IPS-NIHi7 (cell line): ENCODE measurements around the gene R3HCC1L.
A peak's percentile ranks its signal among the peaks of the same experiment; 100 is the strongest.
"Not testable (repeated sequence)": the region's sequence is repeated elsewhere in the genome, so short reads cannot be mapped to it uniquely, and the experiment has no call there.

ENCODE experiments used
- DNase-seq: peaks from one replicate; pipeline ENCODE4 v3.0.0; 2012; ENCODE audit warnings: mixed read lengths; ENCODE audit errors: extremely low spot score

Gene R3HCC1L

DNA sequence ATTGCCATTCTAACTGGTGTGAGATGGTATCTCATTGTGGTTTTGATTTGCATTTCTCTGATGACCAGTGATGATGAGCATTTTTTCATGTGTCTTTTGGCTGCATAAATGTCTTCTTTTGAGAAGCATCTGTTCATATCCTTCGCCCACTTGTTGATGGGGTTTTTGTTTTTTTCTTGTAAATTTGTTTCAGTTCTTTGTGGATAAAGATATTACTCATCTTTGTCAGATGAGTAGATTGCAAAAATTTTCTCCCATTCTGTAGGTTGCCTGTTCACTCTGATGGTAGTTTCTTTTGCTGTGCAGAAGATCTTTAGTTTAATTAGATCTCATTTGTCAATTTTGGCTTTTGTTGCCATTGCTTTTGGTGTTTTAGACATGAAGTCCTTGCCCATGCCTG lies 93.8 kb downstream of the R3HCC1L start:
- not testable (repeated sequence) for DNase-seq

DNA sequence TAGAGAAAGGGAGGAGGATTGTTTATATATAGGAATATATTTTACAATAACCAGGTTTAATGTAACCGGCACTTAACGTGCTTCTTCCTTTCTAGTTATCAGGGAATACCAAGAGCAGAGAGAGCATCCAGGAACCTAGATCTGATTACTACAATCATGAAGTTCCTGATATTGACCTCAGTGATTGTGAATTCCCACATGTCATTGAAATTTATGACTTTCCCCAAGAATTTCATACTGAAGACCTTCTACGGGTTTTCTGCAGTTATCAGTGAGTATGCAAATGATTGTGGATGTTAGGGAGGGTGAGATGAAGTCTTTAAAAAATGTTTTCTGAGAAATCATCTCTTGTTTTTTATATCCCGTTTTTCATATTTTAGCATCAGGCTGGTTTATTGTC lies 97.0 kb downstream of the R3HCC1L start:
- DNase-seq: no peak

DNA sequence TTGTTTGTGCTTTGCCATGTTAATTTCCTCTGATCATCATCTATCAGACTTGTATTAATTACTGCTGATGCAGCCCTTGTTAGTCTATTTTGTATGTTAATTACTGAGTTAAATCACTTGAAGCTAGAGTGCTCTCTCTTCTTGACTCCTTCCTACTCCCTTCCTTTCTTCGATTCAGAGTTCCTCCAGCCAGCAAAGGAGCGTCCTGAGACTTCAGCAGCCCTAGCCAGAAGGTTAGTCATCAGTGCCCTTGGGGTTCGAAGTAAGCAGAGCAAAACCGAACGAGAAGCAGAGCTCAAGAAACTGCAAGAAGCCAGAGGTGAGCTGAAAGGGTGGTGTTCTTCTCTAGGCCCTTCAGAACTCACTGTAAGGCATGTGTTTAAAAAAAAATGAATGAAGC lies 101.4 kb downstream of the R3HCC1L start:
- DNase-seq: no peak

GRCh38 chr10:98236862-98237261 lies 102.4 kb downstream of the R3HCC1L start:
- no peak for DNase-seq

- no peak for DNase-seq
These were observed 103.9 kb downstream of the R3HCC1L start for GRCh38 chr10:98238391-98238790.

DNA sequence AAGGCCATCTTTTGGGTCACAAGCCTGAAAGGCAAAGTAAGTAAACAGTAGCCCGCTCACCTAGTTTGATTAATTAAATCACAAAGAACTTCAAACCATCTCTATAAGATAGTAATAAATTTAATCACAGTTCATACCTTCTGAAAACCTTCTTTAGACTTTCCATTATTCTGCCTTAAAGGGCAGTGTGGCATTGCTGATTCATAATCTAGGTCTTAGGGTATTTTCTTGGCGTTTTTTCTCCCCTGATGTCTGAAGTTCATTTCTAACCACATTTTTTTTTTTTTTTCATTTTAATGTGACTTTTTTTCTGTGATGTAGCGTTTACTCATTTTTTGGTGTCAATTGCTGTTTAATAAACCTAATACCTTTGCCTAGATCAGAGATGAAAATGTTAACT lies 106.1 kb downstream of the R3HCC1L start:
- DNase-seq: no peak

GRCh38 chr10:98242823-98243222 lies 108.4 kb downstream of the R3HCC1L start:
- DNase-seq: peak; percentile 28

- no peak for DNase-seq
These were observed 109.7 kb downstream of the R3HCC1L start for GRCh38 chr10:98244141-98244540.

- no peak for DNase-seq
These were observed 110.1 kb downstream of the R3HCC1L start for GRCh38 chr10:98244586-98244985.

DNA sequence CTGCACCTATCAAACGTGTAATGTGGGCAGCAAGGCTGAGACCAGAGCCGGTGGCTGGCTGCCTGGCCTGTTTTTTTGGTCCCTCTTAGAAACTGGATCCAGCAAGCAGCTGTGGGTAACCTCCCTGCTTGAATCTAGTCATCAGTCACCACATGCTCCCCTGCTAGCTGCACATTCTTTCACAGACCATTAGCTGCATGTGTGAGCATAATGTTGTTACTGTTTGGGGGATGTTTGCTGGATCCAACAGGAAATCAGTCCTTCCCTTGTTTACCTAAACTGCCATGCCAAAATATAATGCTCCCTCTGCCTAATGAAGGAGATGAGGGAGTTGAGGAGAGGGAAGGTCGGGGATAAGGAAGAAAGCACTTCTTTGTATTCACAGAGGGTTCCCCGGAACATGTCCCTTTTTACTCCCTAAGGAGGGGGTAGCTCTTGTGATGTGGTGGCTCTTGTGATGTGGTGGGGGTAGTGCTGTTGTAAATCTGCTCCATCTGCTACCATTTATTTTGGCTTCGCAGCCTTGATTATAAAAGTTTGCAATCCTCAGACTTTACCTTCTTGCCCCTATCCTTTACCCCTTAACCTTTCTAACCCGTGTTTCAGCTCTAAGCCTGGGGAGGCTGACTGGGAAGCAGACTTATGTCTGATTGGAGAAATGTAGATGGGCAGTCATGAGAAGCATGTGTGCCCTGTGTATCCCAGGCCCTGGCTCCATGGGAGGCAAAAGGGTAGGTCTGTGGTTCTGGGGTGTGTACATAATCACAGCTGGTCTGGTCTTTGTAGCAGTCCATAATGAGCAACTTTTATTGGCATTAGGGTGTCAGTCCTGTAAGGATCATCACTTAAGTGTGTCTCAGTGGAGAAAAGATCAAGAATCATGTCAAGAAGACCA lies 112.7 kb downstream of the R3HCC1L start:
- DNase-seq: no peak

- no peak for DNase-seq
These were observed 113.6 kb downstream of the R3HCC1L start for GRCh38 chr10:98248018-98248417.

GRCh38 chr10:98249134-98249533 lies 114.7 kb downstream of the R3HCC1L start:
- no peak for DNase-seq

DNA sequence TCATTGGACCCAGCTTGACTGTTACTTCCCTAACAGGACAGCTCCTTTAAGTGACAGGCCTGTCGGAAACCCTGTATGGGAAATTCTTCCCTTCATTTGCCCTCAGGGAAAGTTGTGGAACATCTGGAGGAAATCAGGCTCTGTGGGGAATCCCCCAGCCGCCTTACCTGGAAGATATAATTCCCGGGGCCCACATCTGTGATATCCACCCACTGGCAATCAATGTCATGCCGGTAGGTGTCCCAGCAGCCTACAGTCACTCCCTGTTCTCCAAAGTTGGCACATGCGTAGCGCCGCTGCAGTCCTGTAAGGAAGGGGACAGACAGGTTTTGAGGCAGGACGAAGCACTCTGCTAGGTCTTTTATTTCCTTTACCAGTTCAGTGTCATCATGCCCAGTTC lies 116.9 kb downstream of the R3HCC1L start:
- DNase-seq: no peak

DNA sequence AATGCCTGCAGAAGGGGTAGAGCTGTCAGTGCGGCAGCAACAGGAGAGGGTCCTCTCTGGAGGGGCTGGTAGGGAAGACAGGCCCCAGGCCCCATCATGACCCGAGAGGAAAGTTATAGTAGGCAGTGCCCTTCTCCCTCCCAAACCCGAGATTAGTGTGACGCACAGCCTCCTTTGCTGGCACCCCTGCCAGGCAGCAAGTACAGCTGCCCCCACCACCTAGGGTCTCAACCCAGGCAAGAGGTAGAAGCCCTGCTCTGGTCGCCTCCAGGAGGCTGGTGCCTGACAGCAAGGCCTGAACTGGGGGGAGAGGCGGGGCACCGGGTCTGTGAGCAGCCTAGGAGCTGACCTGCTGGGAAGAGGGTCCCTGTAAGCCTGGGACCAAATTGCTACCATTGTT lies 118.0 kb downstream of the R3HCC1L start:
- no peak for DNase-seq

DNA sequence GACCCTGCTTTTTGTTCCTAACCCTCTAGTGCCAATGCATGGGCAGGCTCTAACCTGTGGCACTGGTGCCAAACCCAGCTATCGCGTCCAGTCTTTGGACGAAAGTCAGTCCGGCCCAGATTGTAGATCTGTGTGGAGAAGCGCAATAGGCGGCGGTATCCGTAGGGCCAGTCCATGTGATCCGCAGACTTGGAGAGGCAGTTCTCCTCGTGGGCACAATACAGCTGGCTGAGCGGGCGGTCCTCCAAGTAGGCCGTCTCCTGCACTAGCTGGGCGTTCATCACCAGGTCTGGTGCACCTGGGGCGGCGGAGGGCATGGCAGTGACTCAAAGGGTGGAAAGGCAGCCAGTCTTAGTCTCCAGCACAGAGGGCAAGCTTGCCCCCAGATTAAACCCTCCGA lies 119.0 kb downstream of the R3HCC1L start:
- no peak for DNase-seq

DNA sequence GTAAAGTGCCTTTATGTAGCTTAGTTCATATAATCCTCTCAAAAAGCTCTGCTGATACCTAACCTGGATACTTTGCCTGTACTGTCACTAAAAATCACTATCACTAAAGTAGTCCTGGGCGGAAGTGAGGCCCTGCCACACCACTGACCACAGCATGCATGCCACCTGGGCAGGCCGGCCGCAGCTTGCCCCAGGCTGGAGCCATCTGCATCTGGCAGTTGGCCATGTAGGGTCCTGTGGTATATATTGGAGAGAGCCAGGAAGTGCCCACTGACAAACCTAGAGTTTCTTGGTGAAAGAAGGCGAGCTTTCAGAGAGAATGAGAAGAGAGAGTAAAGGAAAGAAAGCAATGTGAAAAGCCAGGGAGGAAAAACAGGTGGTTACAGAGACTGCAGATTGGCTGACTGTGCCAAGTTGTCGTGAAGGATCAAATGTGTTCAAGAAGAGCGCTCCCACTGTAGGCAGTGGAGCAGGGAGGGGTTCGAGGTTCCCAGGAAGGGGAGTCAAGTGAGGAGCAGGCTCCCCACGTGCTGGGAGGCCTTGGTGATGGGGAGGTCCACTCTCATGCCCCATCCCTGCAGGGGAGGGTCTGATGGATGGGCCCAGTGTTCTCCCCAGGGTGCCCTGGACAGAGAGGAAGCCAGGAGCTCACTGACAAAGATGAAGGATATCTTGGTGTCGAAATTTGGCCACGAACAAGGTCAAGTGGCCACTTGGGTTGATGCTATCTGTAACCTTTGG lies 119.9 kb downstream of the R3HCC1L start:
- DNase-seq: no peak

DNA sequence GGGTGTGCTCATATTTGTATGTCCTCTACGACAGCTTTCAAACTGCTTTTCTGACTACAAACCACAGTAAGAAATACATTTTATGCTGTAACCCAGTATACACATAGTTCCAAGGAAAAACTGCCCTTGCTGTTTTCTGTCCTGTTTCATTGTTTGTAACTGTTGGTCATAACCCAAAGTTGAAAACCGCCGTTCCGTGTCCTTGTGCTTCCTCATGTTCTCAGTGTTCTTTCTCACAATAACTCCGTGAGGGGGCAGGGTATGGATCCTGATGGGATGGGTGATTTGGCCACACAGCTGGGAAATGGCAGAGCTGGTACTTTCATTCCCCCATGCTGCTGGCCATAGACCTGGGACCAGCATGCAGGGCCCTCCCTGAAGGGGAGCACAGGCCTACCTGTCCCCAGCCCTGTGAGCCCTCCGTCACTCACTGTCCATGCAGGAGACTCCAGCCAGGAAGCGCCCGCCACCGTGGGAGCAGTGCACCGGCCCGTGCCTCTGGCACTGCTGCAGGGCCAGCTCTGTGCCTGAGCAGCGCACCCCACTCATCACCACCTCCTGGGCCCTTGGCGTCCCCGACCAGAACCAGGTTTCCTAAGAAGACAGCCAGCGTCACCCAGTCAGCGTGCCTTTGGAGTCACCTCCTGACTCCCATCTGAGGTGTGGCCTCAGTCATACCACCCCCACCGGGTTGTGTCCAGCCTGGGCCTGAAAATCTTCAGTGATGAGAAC lies 120.9 kb downstream of the R3HCC1L start:
- no peak for DNase-seq

DNA sequence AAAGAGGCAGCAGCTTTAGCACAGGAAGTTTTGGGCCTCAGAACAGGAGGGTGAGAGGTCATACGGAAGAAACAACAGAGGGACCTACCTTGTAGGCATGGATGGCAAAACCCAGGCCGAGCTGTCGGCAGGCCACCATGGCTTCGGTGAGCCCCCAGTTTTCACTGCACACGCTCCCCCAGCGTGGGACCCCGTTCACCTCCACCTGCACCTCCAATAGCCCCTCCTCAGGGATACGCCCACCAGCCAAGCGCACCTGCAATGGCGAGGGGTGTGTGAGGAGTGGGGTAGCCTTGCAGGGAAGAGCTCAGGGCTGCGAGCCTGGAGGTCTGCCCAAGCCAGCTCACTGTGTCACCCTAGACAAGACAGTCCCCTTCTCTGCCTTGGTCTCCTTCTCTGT lies 122.2 kb downstream of the R3HCC1L start:
- no peak for DNase-seq

DNA sequence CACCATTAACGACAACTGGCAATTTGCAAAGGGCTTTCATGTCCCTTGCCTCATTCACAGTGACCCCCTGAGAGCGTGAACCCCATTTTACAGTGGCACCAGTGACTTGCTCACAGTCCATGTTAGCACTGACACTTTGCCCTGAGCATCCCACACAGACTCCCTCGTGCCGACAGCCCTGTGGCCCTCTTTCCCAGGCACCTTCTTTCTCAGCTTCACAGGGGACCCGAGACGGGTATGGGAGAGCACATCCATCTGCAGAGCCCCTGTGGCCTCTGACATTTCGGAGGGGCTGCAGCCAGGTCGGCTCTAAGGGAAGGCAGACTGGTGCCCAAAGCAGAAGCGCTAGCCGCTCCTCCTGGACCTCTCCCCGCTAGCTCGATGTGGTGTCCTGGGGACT lies 122.7 kb downstream of the R3HCC1L start:
- DNase-seq: no peak

- DNase-seq: no peak
These were observed 123.5 kb downstream of the R3HCC1L start for GRCh38 chr10:98257961-98258360.

DNA sequence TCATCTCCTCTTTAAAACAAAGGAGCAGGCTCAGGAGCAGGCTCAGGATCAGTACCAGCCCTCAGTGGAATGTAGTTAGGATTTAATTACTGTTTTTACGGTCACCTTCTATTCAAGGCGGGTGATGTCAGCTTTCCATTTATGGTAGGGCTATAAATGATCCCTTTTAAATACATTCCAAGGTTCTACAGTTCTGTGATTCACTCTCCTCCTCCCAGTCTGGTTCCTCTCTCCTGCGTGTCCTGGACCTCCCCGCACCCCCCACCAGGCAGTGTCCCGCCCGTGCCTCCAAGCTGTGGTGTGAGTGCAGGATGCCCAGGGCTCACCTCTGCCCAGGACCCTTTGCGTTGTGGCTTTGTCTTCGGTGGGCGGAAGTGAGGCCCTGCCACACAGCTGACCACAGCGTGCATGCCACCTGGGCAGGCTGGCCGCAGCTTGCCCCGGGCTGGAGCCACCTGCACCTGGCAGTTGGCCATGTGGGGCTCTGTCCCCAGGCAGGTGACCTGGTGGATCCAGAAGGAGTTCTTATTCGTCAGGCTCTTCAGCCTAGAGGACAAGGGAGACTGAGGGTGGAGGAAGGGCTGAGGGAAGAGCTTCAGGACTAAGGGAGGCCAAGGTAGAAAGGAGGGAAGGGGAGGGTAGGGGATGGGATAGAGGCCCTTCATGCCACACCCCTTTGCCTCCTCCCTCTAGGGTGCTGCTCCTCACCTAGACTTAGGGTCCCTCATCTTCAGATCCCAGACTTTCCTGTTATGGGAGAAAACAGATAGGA lies 124.4 kb downstream of the R3HCC1L start:
- DNase-seq: no peak
